Right atrium auricular region (tissue), 2 donors: Measurements from ENCODE around the gene CNGB1. TPM values are rescaled to one million over a fixed set of nuclear protein-coding genes. Genes with fewer than 3 reads are reported as not detected.
"Not testable (repeated sequence)": the region's sequence is repeated elsewhere in the genome, so short reads cannot be mapped to it uniquely, and the experiment has no call there.

ENCODE experiments used
- DNase-seq: peaks from one replicate; pipeline ENCODE4 v3.0.0-alpha.2; 2019; ENCODE audit warnings: low spot score
- H3K27ac ChIP-seq, 2 donors: fragments of 200-600 bp; sonication (generic); 1 replicate in 1 of 2; 2 replicates in 1 of 2; pipeline ENCODE4 v1.5.1; 2016 to 2019
- H3K27me3 ChIP-seq, 2 donors: fragments of 200-600 bp; sonication (generic); one replicate each; pipeline versions ENCODE4 v1.5.1 to v1.6.0; 2017 to 2019
- H3K36me3 ChIP-seq: fragments of 200-600 bp; sonication (generic); one replicate; pipeline ENCODE4 v1.5.1; 2016
- H3K4me1 ChIP-seq, 2 donors: fragments of 200-600 bp; sonication (generic); one replicate each; pipeline versions ENCODE4 v1.5.1 to v1.6.0; 2017 to 2019
- H3K4me3 ChIP-seq, 2 donors: fragments of 200-600 bp; sonication (generic); 1 replicate in 1 of 2; 2 replicates in 1 of 2; pipeline ENCODE4 v1.5.1; 2017 to 2019; ENCODE audit warnings: mild to moderate bottlenecking in 1 of 2, moderate library complexity in 1 of 2
- H3K9me3 ChIP-seq, 2 donors: fragments of 200-600 bp; sonication (generic); one replicate each; pipeline ENCODE4 v1.5.1; 2019
- CTCF ChIP-seq, 2 donors: fragments of 200-600 bp; sonication (generic); IDR thresholded peaks; one replicate each; pipeline ENCODE4 v1.5.1; 2019; ENCODE audit warnings: antibody characterized with exemption in 2 of 2
- total RNA-seq, 2 donors: library from RNA; depleted of rRNA; stranded (reverse); fragments of >200 nt; gene quantifications; one replicate each; pipeline ENCODE4 v1.1.0, GENCODE V29; 2016

Gene CNGB1
- total RNA-seq, 2 donors from 2014 or later: not detected

- no peak overlapping the region for H3K4me3 ChIP-seq
- no peaks in the 10 kb centered on the region for H3K36me3 ChIP-seq
- TF ChIP-seq CTCF (IDR thresholded peaks at IDR 0.05): peak; percentile 80 to 90
- no peaks in the 10 kb centered on the region for H3K4me1 ChIP-seq
- H3K27ac ChIP-seq: no peak overlapping the region
- H3K27me3 ChIP-seq: no peaks in the 10 kb centered on the region
- H3K9me3 ChIP-seq: no peaks in the 10 kb centered on the region
- DNase-seq: peak; percentile 79
These were observed 70.9 kb downstream of the CNGB1 start for GRCh38 chr16:57899771-57900661.

GRCh38 chr16:57898961-57899360 lies 72.0 kb downstream of the CNGB1 start:
- Histone ChIP-seq H3K36me3 (no peaks in the 10 kb centered on the region), H3K27ac (no peak overlapping the region), H3K4me3 (no peak overlapping the region), H3K9me3 (no peaks in the 10 kb centered on the region), H3K4me1 (no peaks in the 10 kb centered on the region), H3K27me3 (no peaks in the 10 kb centered on the region)
- TF ChIP-seq CTCF (IDR thresholded peaks at IDR 0.05): no peak
- DNase-seq: no peak

- DNase-seq: no peak
- Histone ChIP-seq H3K4me1 (no peaks in the 10 kb centered on the region), H3K27ac (no peak overlapping the region), H3K36me3 (no peaks in the 10 kb centered on the region), H3K9me3 (no peaks in the 10 kb centered on the region), H3K27me3 (no peaks in the 10 kb centered on the region), H3K4me3 (no peak overlapping the region)
- no peak for TF ChIP-seq CTCF (IDR thresholded peaks at IDR 0.05)
These were observed 72.9 kb downstream of the CNGB1 start for GRCh38 chr16:57897996-57898395.

GRCh38 chr16:57897053-57897784 lies 73.7 kb downstream of the CNGB1 start:
- no peak for DNase-seq
- H3K27ac ChIP-seq: no peak overlapping the region
- TF ChIP-seq CTCF (IDR thresholded peaks at IDR 0.05): no peak

GRCh38 chr16:57895081-57895547 lies 75.8 kb downstream of the CNGB1 start:
- H3K4me3 ChIP-seq, DNase-seq, H3K9me3 ChIP-seq, H3K27ac ChIP-seq, H3K27me3 ChIP-seq, H3K36me3 ChIP-seq, H3K4me1 ChIP-seq: not testable (repeated sequence)

More at GRCh38 chr16:57897053-57897784, 73.7 kb downstream of the CNGB1 start:
- no peaks in the 10 kb centered on the region for H3K36me3 ChIP-seq
- no peaks in the 10 kb centered on the region for H3K27me3 ChIP-seq
- H3K4me3 ChIP-seq: no peak overlapping the region
- H3K9me3 ChIP-seq: no peaks in the 10 kb centered on the region
- H3K4me1 ChIP-seq: no peaks in the 10 kb centered on the region
